Rectal smooth muscle tissue (tissue), 1 donor: ENCODE data around the gene EXOSC1.
A peak's percentile ranks its signal among the peaks of the same experiment; 100 is the strongest.
"Not testable (repeated sequence)": the region's sequence is repeated elsewhere in the genome, so short reads cannot be mapped to it uniquely, and the experiment has no call there.

Source experiments
- H3K27ac ChIP-seq: one replicate; pipeline ENCODE4 v1.7.0; 2013; ENCODE audit warnings: low read depth, low read length, inconsistent platforms
- H3K27me3 ChIP-seq: one replicate; pipeline ENCODE4 v1.7.0; 2013; ENCODE audit warnings: low read length; ENCODE audit not compliant: control insufficient read depth, insufficient read depth
- H3K36me3 ChIP-seq: one replicate; pipeline ENCODE4 v1.7.0; 2013; ENCODE audit warnings: low read length; ENCODE audit not compliant: control insufficient read depth, insufficient read depth
- H3K4me1 ChIP-seq: one replicate; pipeline ENCODE4 v1.7.0; 2013; ENCODE audit warnings: low read length; ENCODE audit not compliant: control insufficient read depth, insufficient read depth
- H3K4me3 ChIP-seq: one replicate; pipeline ENCODE4 v1.7.0; 2013; ENCODE audit warnings: low read length
- H3K9ac ChIP-seq: one replicate; pipeline ENCODE4 v1.7.0; 2013; ENCODE audit warnings: low read length

EXOSC1 gene

DNA sequence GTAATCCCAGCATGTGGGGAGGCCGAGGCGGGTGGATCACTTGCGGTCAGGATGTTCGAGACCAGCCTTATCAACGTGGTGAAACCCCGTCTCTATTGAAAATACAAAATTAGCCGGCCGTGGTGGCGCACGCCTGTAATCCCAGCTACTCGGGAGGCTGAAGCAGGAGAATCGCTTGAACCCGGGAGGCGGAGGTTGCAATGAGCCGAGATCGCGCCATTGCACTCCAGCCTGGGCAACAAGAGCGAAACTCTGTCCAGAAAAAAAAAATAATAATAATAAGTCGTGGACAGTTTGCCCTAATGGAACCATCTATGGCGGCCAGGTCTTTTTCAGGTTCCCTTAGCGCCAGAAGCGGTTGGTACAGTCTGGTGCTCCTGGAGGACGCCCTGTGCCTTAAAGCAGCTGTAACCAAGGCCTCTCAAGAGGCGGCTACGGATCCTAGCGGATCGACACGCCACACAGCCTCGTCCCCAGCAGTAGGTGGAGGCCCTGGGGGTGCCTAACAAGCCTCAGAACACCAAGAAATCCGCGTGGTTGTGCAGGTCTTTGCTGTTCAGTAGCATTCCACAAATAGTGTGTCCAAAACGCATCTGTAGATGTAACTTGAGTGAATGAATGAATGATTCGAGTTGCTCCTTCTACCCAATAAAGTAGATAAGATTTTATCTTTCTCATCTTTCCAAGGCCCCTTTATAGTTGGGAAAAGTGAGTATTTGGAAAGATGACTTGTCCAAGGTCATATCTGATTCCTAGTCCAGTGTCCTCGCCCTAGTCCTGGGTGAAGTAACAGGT lies 18.8 kb downstream of the EXOSC1 start:
- Histone ChIP-seq H3K9ac (peak overlapping the region; percentile 84), H3K27me3 (no peaks in the 10 kb centered on the region), H3K4me1 (peaks cover 10% of the 10 kb centered on the region), H3K27ac (peak overlapping the region; percentile 69), H3K36me3 (peaks cover 17% of the 10 kb centered on the region), H3K4me3 (peak overlapping the region; percentile 80)

DNA sequence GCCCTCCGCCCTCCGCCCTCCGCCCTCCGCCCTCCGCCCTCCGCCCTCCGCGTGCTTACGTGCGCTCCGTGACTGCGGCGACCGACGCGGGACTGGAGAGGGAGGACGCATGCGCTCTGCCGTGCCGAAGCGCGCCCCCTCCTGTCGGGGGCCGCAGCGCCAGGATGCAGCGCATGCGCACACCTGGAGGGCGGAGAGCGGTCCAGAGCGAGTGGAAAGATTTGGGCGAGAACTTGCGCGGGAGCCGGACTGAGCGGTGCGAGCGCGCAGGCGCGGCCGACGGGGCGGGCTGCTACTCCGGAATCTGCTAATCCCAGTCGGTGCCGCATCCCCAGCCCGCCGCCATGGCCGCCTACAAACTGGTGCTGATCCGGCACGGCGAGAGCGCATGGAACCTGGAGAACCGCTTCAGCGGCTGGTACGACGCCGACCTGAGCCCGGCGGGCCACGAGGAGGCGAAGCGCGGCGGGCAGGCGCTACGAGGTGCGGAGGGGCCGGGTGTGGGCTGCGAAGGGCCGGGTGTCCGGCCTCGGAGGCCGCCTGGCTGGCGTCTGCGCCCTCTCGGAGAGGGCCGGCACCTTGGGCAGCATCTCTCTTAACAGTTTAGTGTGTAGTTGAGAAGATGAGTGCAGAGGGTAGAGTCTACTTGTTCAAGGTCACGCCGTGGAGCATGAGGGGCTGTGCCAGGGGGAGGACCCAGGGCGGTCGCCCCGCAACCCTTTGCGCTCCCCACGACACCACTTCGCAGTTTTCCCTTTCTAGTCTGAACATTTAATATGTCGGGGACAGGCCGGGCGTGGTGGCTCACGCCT lies 19.6 kb downstream of the EXOSC1 start, which contains the start of gene PGAM1:
TSS of gene PGAM1 (plus strand) at position 228 of the 812 bp plus-strand sequence. CDS start at position 345, 117 bp downstream.
- peaks cover 13% of the 10 kb centered on the region for H3K36me3 ChIP-seq
- peaks cover 10% of the 10 kb centered on the region for H3K4me1 ChIP-seq
- peak within 1 kb of the TSS; percentile 79 for H3K27ac ChIP-seq
- no peaks in the 10 kb centered on the region for H3K27me3 ChIP-seq
- peak within 1 kb of the TSS; percentile 80 for H3K4me3 ChIP-seq
- peak within 1 kb of the TSS; percentile 84 for H3K9ac ChIP-seq

- not testable (repeated sequence) for H3K9ac ChIP-seq, H3K4me3 ChIP-seq, H3K36me3 ChIP-seq, H3K27ac ChIP-seq, H3K27me3 ChIP-seq
- H3K4me1 ChIP-seq = peaks cover 10% of the 10 kb centered on the region
Observed at GRCh38 chr10:97423757-97424098, 22.1 kb downstream of the EXOSC1 start.

- Histone ChIP-seq H3K27me3 (no peaks in the 10 kb centered on the region), H3K27ac (no peak overlapping the region), H3K4me1 (peaks cover 3% of the 10 kb centered on the region), H3K9ac (no peak overlapping the region), H3K4me3 (no peak overlapping the region), H3K36me3 (no peaks in the 10 kb centered on the region)
Observed at GRCh38 chr10:97416565-97416964, 29.2 kb downstream of the EXOSC1 start.

DNA sequence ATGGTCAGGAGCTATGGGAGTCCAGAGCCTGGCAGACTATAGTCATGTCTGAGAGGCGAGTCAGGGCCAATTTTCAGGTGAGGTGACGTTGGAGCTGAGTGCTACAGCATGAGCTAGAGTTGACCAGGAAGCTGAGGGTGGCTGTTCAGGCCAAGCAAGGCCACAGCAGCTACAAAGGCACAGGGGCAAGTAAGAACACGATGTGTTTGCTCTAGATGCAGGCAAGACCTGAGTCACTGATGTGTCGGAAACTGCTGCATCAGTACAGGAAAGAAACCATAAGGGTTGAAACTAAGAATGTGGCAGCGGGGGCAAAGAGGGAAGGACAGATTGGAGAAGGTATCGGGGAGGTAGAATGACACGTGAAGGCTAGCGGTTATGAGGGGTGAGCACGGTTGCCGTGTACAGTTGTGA lies 32.9 kb downstream of the EXOSC1 start:
- no peak overlapping the region for H3K27ac ChIP-seq
- H3K9ac ChIP-seq = no peak overlapping the region
- H3K36me3 ChIP-seq = no peaks in the 10 kb centered on the region
- H3K27me3 ChIP-seq = no peaks in the 10 kb centered on the region
- no peaks in the 10 kb centered on the region for H3K4me1 ChIP-seq
- H3K4me3 ChIP-seq = no peak overlapping the region

- H3K36me3 ChIP-seq = no peaks in the 10 kb centered on the region
- H3K27me3 ChIP-seq = no peaks in the 10 kb centered on the region
- no peak overlapping the region for H3K4me3 ChIP-seq
- H3K9ac ChIP-seq = no peak overlapping the region
- H3K27ac ChIP-seq = no peak overlapping the region
- H3K4me1 ChIP-seq = no peaks in the 10 kb centered on the region
Observed at GRCh38 chr10:97411406-97411805, 34.4 kb downstream of the EXOSC1 start.

- H3K9ac ChIP-seq = no peak overlapping the region
- H3K4me1 ChIP-seq = no peaks in the 10 kb centered on the region
- no peak overlapping the region for H3K4me3 ChIP-seq
- H3K27me3 ChIP-seq = no peaks in the 10 kb centered on the region
- H3K36me3 ChIP-seq = no peaks in the 10 kb centered on the region
- H3K27ac ChIP-seq = no peak overlapping the region
Observed at GRCh38 chr10:97408496-97408992, 37.3 kb downstream of the EXOSC1 start.

DNA sequence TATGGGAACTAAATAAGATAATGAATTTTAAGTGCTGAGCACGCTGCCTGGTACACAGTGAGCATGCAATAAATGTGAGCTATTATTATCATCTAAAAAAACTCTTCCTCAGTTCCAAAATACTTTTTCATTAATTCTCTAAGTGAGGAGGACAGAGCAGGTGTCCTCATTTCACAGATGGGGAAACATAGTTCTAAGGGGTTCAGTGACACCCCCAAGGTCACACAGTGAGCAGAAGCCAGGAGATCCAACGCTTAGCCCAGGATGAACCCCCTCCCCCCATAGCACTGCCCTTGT lies 37.9 kb downstream of the EXOSC1 start:
- H3K9ac ChIP-seq = no peak overlapping the region
- no peak overlapping the region for H3K27ac ChIP-seq
- H3K27me3 ChIP-seq = no peaks in the 10 kb centered on the region
- no peaks in the 10 kb centered on the region for H3K4me1 ChIP-seq
- no peaks in the 10 kb centered on the region for H3K36me3 ChIP-seq
- H3K4me3 ChIP-seq = no peak overlapping the region

DNA sequence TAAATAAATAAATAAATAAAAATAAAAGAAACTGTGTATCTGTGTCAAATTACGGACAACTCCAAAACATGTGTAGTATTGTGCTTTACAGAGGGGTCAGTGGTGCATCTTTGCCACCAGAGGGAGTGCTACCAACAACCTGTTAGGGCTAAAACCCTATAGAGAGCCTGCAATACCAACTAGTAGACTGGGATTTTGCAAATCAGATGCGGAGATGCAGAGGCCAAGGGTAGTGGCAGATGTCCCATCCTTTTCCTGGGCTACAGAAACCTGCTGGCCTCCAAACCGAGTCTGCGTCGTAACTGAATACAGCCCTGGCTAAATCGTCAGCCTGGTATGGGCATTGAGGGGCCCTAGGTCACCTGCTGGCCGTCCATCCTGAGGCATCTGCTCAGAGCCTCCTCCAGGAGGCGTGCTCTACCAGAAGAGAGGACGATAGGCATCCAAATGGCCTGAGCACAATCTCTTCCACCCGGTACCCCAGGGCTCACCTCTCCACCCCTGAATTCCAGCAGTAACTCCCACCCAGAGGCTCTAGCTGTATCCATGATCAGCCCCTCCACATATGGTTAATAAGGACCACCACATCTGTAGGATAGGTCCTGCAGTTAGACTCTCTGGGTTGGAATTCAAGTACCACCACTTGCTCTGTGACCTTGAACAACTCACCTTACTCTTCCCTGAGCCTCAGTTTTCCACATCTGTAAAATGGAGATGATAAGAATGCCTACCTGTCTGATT lies 38.4 kb downstream of the EXOSC1 start:
- no peak overlapping the region for H3K27ac ChIP-seq
- H3K27me3 ChIP-seq = no peaks in the 10 kb centered on the region
- H3K4me1 ChIP-seq = no peaks in the 10 kb centered on the region
- peak overlapping the region; percentile 17 for H3K4me3 ChIP-seq
- no peak overlapping the region for H3K9ac ChIP-seq
- H3K36me3 ChIP-seq = no peaks in the 10 kb centered on the region

DNA sequence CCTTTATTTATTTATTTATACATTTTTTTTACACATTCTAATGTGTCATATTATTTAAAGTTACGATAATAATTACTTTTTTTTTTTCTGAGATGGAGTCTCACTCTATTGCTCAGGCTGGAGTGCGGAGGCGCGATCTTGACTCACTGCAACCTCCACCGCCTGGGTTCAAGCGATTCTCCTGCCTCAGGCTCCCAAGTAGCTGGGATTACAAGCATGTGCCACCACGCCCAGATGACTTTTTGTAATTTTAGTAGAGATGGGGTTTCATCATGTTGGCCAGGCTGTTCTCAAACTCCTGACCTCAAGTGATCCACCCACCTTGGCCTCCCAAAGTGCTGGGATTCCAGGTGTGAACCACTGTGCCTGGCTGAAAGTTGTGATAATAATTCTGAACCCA lies 39.3 kb downstream of the EXOSC1 start:
- H3K27ac ChIP-seq = not testable (repeated sequence)

DNA sequence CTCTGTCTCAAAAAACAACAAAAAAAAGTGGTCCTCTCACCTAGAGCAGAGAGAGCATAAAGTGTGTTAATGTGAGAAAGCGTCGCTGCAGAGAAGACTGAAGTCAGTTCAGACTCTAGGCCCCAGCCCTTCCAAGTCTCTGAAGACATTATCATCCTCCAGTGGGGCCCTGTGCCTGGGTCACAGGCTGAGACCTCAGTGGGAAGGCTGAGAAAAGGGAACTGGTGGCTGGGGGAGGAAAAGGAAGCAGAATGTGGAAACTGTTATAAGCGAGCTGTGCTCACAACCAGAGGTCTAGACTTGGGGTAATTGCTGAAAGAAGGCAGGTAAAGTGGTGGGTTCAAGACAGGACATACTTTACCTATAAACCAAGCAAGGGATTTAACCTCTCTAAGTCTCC lies 39.7 kb downstream of the EXOSC1 start:
- no peaks in the 10 kb centered on the region for H3K36me3 ChIP-seq
- H3K9ac ChIP-seq = no peak overlapping the region
- H3K27me3 ChIP-seq = no peaks in the 10 kb centered on the region
- no peak overlapping the region for H3K27ac ChIP-seq
- no peak overlapping the region for H3K4me3 ChIP-seq
- H3K4me1 ChIP-seq = no peaks in the 10 kb centered on the region

More for the DNA sequence above, 39.3 kb downstream of the EXOSC1 start:
- H3K9ac ChIP-seq, H3K4me1 ChIP-seq, H3K36me3 ChIP-seq, H3K27me3 ChIP-seq, H3K4me3 ChIP-seq: not testable (repeated sequence)

DNA sequence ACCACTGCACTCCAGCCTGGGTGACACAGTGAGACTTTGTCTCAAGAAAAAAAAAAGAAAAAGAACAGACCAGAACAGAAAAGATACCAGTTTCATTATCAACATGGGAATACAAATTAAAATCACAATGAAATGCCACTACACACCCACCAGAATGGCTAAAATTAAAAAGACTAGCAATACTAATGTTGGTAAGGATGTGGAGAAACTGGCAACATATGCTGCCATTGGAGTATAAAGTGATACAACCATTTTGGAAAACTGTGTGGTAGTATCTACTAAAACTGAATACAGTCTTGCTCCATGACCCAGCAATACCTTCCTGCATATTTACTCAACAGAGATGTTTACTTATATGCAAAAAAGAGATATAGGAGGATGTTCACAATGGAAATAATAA lies 41.8 kb downstream of the EXOSC1 start:
- H3K9ac ChIP-seq = no peak overlapping the region
- H3K4me1 ChIP-seq = peaks cover 9% of the 10 kb centered on the region
- no peaks in the 10 kb centered on the region for H3K27me3 ChIP-seq
- no peak overlapping the region for H3K4me3 ChIP-seq
- H3K36me3 ChIP-seq = no peaks in the 10 kb centered on the region
- H3K27ac ChIP-seq = no peak overlapping the region
